ENCODE results near the gene SLC2A10. TPM values are rescaled to one million over a fixed set of nuclear protein-coding genes. Genes with fewer than 3 reads are reported as not detected.
A peak's percentile ranks its signal among the peaks of the same experiment; 100 is the strongest.

Gene SLC2A10
- total RNA-seq, 4 donors from 2014 or later = 8.2 to 33.5 (median 15.2) TPM

GRCh38 chr20:46765506-46766120 is 56.2 kb downstream of the SLC2A10 start:
- in situ Hi-C loops (cut with MboI; ENCODE audit: low pct_ligation_motif_present in 1 of 4, low pct_unique_long_range_greater_than_20kb in 1 of 4, low sequenced_read_pairs in 3 of 4) (loop anchor here in 3 of 4 donors (10.0 to 25.0 kb wide), 3 partner anchors 379 to 622 kb away; no protein-coding TSS in a partner anchor), intact Hi-C loops (cut with DNase I; ENCODE audit: low total_unique reads) (no loop called here)
- no peaks in the 10 kb centered on the region for H3K4me1 ChIP-seq
- H3K27ac ChIP-seq = no peak overlapping the region
- no peaks in the 10 kb centered on the region for H3K27me3 ChIP-seq
- H3K36me3 ChIP-seq = no peaks in the 10 kb centered on the region
- no peak overlapping the region for H3K4me3 ChIP-seq
- DNase-seq = no peak
- TF ChIP-seq POLR2A (IDR thresholded peaks at IDR 0.05) (no peak), POLR2AphosphoS5 (IDR thresholded peaks at IDR 0.05) (no peak), EP300 (IDR thresholded peaks at IDR 0.05; ENCODE audit: low read depth) (no peak)
- TF ChIP-seq, protein P1, sequence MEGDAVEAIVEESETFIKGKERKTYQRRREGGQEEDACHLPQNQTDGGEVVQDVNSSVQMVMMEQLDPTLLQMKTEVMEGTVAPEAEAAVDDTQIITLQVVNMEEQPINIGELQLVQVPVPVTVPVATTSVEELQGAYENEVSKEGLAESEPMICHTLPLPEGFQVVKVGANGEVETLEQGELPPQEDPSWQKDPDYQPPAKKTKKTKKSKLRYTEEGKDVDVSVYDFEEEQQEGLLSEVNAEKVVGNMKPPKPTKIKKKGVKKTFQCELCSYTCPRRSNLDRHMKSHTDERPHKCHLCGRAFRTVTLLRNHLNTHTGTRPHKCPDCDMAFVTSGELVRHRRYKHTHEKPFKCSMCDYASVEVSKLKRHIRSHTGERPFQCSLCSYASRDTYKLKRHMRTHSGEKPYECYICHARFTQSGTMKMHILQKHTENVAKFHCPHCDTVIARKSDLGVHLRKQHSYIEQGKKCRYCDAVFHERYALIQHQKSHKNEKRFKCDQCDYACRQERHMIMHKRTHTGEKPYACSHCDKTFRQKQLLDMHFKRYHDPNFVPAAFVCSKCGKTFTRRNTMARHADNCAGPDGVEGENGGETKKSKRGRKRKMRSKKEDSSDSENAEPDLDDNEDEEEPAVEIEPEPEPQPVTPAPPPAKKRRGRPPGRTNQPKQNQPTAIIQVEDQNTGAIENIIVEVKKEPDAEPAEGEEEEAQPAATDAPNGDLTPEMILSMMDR (IDR thresholded peaks at IDR 0.05) = no peak
- 63 to 69% methylated on average over 5 to 13 of the region's 13 CpGs for WGBS, 2 donors (ENCODE audit: low coverage in 1 of 2)
- no peaks in the 10 kb centered on the region for H3K9me3 ChIP-seq

GRCh38 chr20:46767127-46767761 is 57.8 kb downstream of the SLC2A10 start:
- TF ChIP-seq EP300 (IDR thresholded peaks at IDR 0.05; ENCODE audit: low read depth) = no peak
- TF ChIP-seq, protein P1 (IDR thresholded peaks at IDR 0.05) = peak; percentile 56 to 67 (median 58)
- Histone ChIP-seq H3K4me1 (no peaks in the 10 kb centered on the region), H3K36me3 (no peaks in the 10 kb centered on the region), H3K27ac (no peak overlapping the region), H3K4me3 (no peak overlapping the region), H3K27me3 (no peaks in the 10 kb centered on the region), H3K9me3 (no peaks in the 10 kb centered on the region)
- WGBS, 2 donors (ENCODE audit: low coverage in 1 of 2) = 31 to 56% methylated on average over 2 to 4 of the region's 4 CpGs
- in situ Hi-C loops (cut with MboI; ENCODE audit: low pct_ligation_motif_present in 1 of 4, low pct_unique_long_range_greater_than_20kb in 1 of 4, low sequenced_read_pairs in 3 of 4) = loop anchor here in 3 of 4 donors (10.0 to 25.0 kb wide), 3 partner anchors 378 to 620 kb away; no protein-coding TSS in a partner anchor
- peak; percentile 51 for DNase-seq
- intact Hi-C loops (cut with DNase I; ENCODE audit: low total_unique reads) = no loop called here

DNA sequence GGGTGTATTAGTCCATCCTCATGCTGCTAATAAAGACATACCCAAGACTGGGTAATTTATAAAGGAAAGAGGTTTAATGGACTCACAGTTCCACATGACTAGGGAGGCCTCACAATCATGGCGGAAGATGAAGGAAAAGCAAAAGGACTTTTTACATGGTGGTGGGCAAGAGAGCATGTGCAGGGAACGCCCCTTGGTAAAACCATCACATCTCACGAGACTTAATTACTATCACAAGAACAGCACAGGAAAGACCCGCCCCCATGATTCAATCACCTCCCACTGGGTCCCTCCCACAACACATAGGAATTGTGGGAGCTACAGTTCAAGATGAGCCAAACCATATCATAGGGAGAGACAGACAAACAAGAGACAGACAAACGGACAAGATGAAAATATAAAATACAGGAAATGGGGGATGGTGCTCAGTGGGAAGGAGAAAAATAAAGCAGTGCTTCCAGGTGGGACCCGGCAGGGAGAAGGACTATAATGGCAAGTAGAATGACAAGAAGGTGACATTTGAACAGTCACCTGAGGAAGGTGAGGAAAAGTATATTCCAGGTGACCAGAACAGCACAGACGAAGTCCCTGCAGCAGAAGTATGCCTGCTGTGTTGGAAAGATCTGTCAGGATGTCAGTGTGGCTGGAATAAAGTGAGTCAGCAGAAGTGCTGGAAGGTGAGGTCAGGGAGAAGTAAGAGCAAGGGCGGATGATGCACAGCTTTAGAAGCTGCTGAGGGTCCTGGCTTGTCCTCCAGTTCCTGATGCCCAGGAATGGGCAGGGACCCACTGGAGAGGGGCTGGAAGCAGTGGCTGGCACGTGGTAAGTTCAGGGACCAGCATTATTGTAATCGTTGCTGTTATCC is 61.1 kb downstream of the SLC2A10 start:
- TF ChIP-seq POLR2A (IDR thresholded peaks at IDR 0.05) (no peak), POLR2AphosphoS5 (IDR thresholded peaks at IDR 0.05) (no peak), EP300 (IDR thresholded peaks at IDR 0.05; ENCODE audit: low read depth) (no peak)
- TF ChIP-seq, protein P1 (IDR thresholded peaks at IDR 0.05) = no peak
- intact Hi-C loops (cut with DNase I; ENCODE audit: low total_unique reads) = no loop called here
- no peak for DNase-seq
- no peak overlapping the region for H3K27ac ChIP-seq
- WGBS, 2 donors (ENCODE audit: low coverage in 1 of 2) = 70 to 78% methylated on average over 4 to 10 of the region's 10 CpGs
- H3K27me3 ChIP-seq = no peaks in the 10 kb centered on the region
- no peaks in the 10 kb centered on the region for H3K9me3 ChIP-seq
- H3K36me3 ChIP-seq = no peaks in the 10 kb centered on the region
- in situ Hi-C loops (cut with MboI; ENCODE audit: low pct_ligation_motif_present in 1 of 4, low pct_unique_long_range_greater_than_20kb in 1 of 4, low sequenced_read_pairs in 3 of 4) = loop anchor here in 3 of 4 donors (25.0 kb wide), 2 partner anchors 392 to 617 kb away; no protein-coding TSS in a partner anchor
- H3K4me3 ChIP-seq = no peak overlapping the region
- H3K4me1 ChIP-seq = no peaks in the 10 kb centered on the region

DNA sequence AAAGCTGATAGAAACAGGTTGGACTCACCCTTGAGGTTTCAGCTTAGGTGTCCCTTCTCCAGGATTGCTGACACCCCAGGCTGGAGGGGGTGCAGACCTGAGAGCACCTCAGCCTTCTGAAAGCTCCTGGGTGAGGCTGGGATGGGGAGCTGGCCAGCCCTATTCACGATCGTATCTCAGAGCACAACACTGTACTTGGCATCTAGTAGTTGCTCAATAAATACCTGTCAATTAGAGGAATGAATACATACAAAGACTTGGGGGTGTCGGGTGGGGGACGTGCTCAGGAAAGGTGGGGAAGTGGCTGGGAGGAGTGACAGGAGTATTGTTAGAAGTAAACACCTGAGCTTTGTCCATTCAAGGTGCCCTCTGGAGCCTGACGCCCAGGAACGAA is 61.7 kb downstream of the SLC2A10 start:
- Histone ChIP-seq H3K36me3 (no peaks in the 10 kb centered on the region), H3K4me1 (no peaks in the 10 kb centered on the region), H3K27ac (no peak overlapping the region), H3K27me3 (no peaks in the 10 kb centered on the region), H3K4me3 (no peak overlapping the region), H3K9me3 (no peaks in the 10 kb centered on the region)
- intact Hi-C loops (cut with DNase I; ENCODE audit: low total_unique reads) = no loop called here
- TF ChIP-seq POLR2A (IDR thresholded peaks at IDR 0.05) (no peak), POLR2AphosphoS5 (IDR thresholded peaks at IDR 0.05) (no peak), EP300 (IDR thresholded peaks at IDR 0.05; ENCODE audit: low read depth) (no peak)
- TF ChIP-seq, protein P1 (IDR thresholded peaks at IDR 0.05) = no peak
- in situ Hi-C loops (cut with MboI; ENCODE audit: low pct_ligation_motif_present in 1 of 4, low pct_unique_long_range_greater_than_20kb in 1 of 4, low sequenced_read_pairs in 3 of 4) = loop anchor here in 3 of 4 donors (25.0 kb wide), 2 partner anchors 391 to 616 kb away; no protein-coding TSS in a partner anchor
- 80 to 83% methylated on average over 3 to 6 of the region's 6 CpGs for WGBS, 2 donors (ENCODE audit: low coverage in 1 of 2)
- DNase-seq = no peak
